Retinal pigment epithelial cell (primary cell): ENCODE measurements around the gene LEO1.

Source experiments
- DNase-seq: peaks from one replicate; pipeline ENCODE4 v3.0.0-alpha.2; 2010; ENCODE audit warnings: low read depth
- H3K4me3 ChIP-seq: 2 replicates; pipeline ENCODE4 v1.5.1; 2011; ENCODE audit warnings: mild to moderate bottlenecking, low read length, control low read depth, moderate library complexity
- CTCF ChIP-seq: conservative IDR thresholded peaks from 2 replicates; pipeline ENCODE4 v1.5.1; 2011; ENCODE audit warnings: low read depth, low read length, control low read depth, inconsistent platforms

The LEO1 gene

GRCh38 chr15:51908316-51908715 is 63.3 kb downstream of the LEO1 start:
- peak; percentile 25 for DNase-seq
- no peak overlapping the region for H3K4me3 ChIP-seq
- no peak for TF ChIP-seq CTCF

GRCh38 chr15:51907136-51907862 is 64.3 kb downstream of the LEO1 start:
- TF ChIP-seq CTCF = no peak
- H3K4me3 ChIP-seq = no peak overlapping the region
- DNase-seq = no peak

- no peak for DNase-seq
- H3K4me3 ChIP-seq = no peak overlapping the region
- no peak for TF ChIP-seq CTCF
These were observed 66.6 kb downstream of the LEO1 start for GRCh38 chr15:51904931-51905330.

- no peak for TF ChIP-seq CTCF
- no peak for DNase-seq
- H3K4me3 ChIP-seq = no peak overlapping the region
These were observed 67.2 kb downstream of the LEO1 start for GRCh38 chr15:51904421-51904820.

- no peak overlapping the region for H3K4me3 ChIP-seq
- no peak for TF ChIP-seq CTCF
- no peak for DNase-seq
These were observed 82.1 kb downstream of the LEO1 start for GRCh38 chr15:51889486-51889885.

- no peak for DNase-seq
These were observed 82.9 kb downstream of the LEO1 start for GRCh38 chr15:51888593-51889195.

More at GRCh38 chr15:51888593-51889195, 82.9 kb downstream of the LEO1 start:
- peak; percentile 74 for TF ChIP-seq CTCF
- no peak overlapping the region for H3K4me3 ChIP-seq
